HG03442 (cell line): ENCODE data around the gene MOSPD3.
"Not testable (repeated sequence)": the region's sequence is repeated elsewhere in the genome, so short reads cannot be mapped to it uniquely, and the experiment has no call there.

ENCODE experiments used
- ATAC-seq: cut with Tn5 transposase; IDR thresholded peaks from one replicate; pipeline ENCODE4 v1.9.1; 2021; ENCODE audit warnings: mild to moderate bottlenecking, moderate library complexity; ENCODE audit not compliant: unreplicated experiment

Gene MOSPD3

DNA sequence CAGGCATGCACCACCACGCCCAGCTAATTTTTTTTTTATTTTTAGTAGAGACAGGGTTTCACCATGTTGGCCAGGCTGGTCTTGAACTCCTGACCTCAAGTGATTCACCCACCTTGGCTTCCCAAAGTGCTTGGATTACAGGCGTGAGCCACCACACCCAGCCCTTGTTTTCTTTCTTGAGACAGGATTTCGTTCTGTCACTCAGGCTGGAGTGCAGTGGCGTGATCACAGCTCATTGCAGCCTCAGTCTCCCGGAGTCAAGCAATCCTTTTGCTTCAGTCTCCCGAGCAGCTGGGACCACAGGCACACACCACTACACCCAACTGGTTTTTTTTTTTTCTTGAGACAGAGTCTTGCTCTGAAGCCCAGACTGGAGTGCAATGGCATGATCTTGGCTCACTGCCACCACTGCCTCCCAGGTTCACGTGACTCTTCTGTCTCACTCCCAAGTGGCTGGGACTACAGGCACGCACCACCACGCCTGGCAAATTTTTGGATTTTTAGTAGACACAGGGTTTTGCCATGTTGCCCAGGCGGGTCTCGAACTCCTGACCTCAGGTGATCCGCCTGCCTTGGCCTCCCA lies 49.9 kb downstream of the MOSPD3 start:
- not testable (repeated sequence) for ATAC-seq
